ENCODE measurements around the gene IQCH.

Gene IQCH

GRCh38 chr15:67506775-67507747, 252.5 kb downstream of the IQCH start:
- no peak for DNase-seq

GRCh38 chr15:67508407-67508806, 253.8 kb downstream of the IQCH start:
- DNase-seq = no peak

- DNase-seq = no peak
Observed at GRCh38 chr15:67509918-67510317, 255.3 kb downstream of the IQCH start.

- no peak for DNase-seq
Observed at GRCh38 chr15:67510597-67511190, 256.1 kb downstream of the IQCH start.

- DNase-seq = no peak
Observed at GRCh38 chr15:67511606-67512005, 257.0 kb downstream of the IQCH start.

GRCh38 chr15:67512140-67512539, 257.6 kb downstream of the IQCH start:
- DNase-seq = no peak

- no peak for DNase-seq
Observed at GRCh38 chr15:67512933-67513714, 258.5 kb downstream of the IQCH start.

GRCh38 chr15:67515090-67515489, 260.5 kb downstream of the IQCH start:
- no peak for DNase-seq

GRCh38 chr15:67515557-67515956, 261.0 kb downstream of the IQCH start:
- no peak for DNase-seq

- DNase-seq = no peak
Observed at GRCh38 chr15:67520321-67521028, 265.9 kb downstream of the IQCH start.

- DNase-seq = peak; percentile 77
Observed at GRCh38 chr15:67521029-67521782, 266.6 kb downstream of the IQCH start, which contains the start of gene C15orf61. C15orf61 (plus strand) TSS chr15:67521131; CDS start chr15:67521249, 118 bp downstream.

- DNase-seq = no peak
Observed at GRCh38 chr15:67521783-67522568, 267.4 kb downstream of the IQCH start.

GRCh38 chr15:67523330-67523729, 268.7 kb downstream of the IQCH start:
- no peak for DNase-seq

- no peak for DNase-seq
Observed at GRCh38 chr15:67524235-67524634, 269.6 kb downstream of the IQCH start.

GRCh38 chr15:67528513-67528912, 273.9 kb downstream of the IQCH start:
- no peak for DNase-seq

- no peak for DNase-seq
Observed at GRCh38 chr15:67531379-67531914, 276.9 kb downstream of the IQCH start.

GRCh38 chr15:67533873-67534272, 279.3 kb downstream of the IQCH start:
- DNase-seq = no peak

GRCh38 chr15:67534360-67534759, 279.8 kb downstream of the IQCH start:
- no peak for DNase-seq

GRCh38 chr15:67537771-67538170, 283.2 kb downstream of the IQCH start:
- DNase-seq = no peak

Measured in effector CD4-positive, alpha-beta T cell (primary cell).